ENCODE results near the gene RGS13. TPM values are rescaled to one million over a fixed set of nuclear protein-coding genes. Genes with fewer than 3 reads are reported as not detected.

Gene RGS13
- total and polyA plus RNA-seq, 12 donors: 0.06 to 0.51 (median 0.13) TPM; not detected in 9

GRCh38 chr1:192603218-192603787 lies 32.6 kb upstream of the RGS13 start:
- TF ChIP-seq POLR2A (IDR thresholded peaks at IDR 0.05) (no peak), CTCF (IDR thresholded peaks at IDR 0.05) (no peak)
- DNase-seq: no peak
- Histone ChIP-seq H3K9me3 (replicated peaks in 1 of 3) (no peaks in the 10 kb centered on the region), H3K27ac (no peak overlapping the region), H3K4me3 (no peak overlapping the region), H3K4me1 (replicated peaks in 1 of 2) (peaks cover 0 to 5% of the 10 kb centered on the region in 2 donors), H3K36me3 (replicated peaks in 1 of 2) (no peaks in the 10 kb centered on the region), H3K27me3 (no peaks in the 10 kb centered on the region)
- WGBS, 4 donors: 75 to 82% (median 80%) methylated on average over 3 of the region's 3 CpGs
- intact Hi-C loops (cut with DNase I): no loop called here

GRCh38 chr1:192604979-192605620 lies 30.8 kb upstream of the RGS13 start:
- H3K27me3 ChIP-seq: no peaks in the 10 kb centered on the region
- H3K4me1 ChIP-seq (replicated peaks in 1 of 2): peaks cover 0 to 9% of the 10 kb centered on the region in 2 donors
- DNase-seq: no peak
- 71 to 81% (median 76%) methylated on average over 3 of the region's 3 CpGs for WGBS, 4 donors
- H3K27ac ChIP-seq: no peak overlapping the region
- no peak overlapping the region for H3K4me3 ChIP-seq
- TF ChIP-seq CTCF (IDR thresholded peaks at IDR 0.05): no peak
- no peak for TF ChIP-seq POLR2A (IDR thresholded peaks at IDR 0.05)
- no peaks in the 10 kb centered on the region for H3K9me3 ChIP-seq (replicated peaks in 1 of 3)
- intact Hi-C loops (cut with DNase I): loop anchor here in 1 of 2 donors (5.0 kb wide), 1 partner anchor 128 kb away; no protein-coding TSS in a partner anchor
- H3K36me3 ChIP-seq (replicated peaks in 1 of 2): no peaks in the 10 kb centered on the region

- Histone ChIP-seq H3K27me3 (no peaks in the 10 kb centered on the region), H3K27ac (no peak overlapping the region), H3K9me3 (replicated peaks in 1 of 3) (no peaks in the 10 kb centered on the region), H3K4me1 (replicated peaks in 1 of 2) (peaks cover 0 to 21% of the 10 kb centered on the region in 2 donors), H3K4me3 (no peak overlapping the region), H3K36me3 (replicated peaks in 1 of 2) (no peaks in the 10 kb centered on the region)
- DNase-seq: no peak
- intact Hi-C loops (cut with DNase I): loop anchor here (2.0 to 5.0 kb wide), 2 partner anchors 131 to 132 kb away; no protein-coding TSS in a partner anchor
- 64 to 95% (median 91%) methylated on average over 2 of the region's 2 CpGs for WGBS, 4 donors
- TF ChIP-seq POLR2A (IDR thresholded peaks at IDR 0.05) (no peak), CTCF (IDR thresholded peaks at IDR 0.05) (no peak)
Observed at GRCh38 chr1:192608671-192609070, 27.3 kb upstream of the RGS13 start.

GRCh38 chr1:192609110-192610079 lies 26.6 kb upstream of the RGS13 start:
- peak; percentile 22 to 69 (median 57) for DNase-seq
- Histone ChIP-seq H3K27ac (no peak overlapping the region), H3K27me3 (no peaks in the 10 kb centered on the region), H3K9me3 (replicated peaks in 1 of 3) (no peaks in the 10 kb centered on the region), H3K4me3 (no peak overlapping the region), H3K4me1 (replicated peaks in 1 of 2) (peaks cover 0 to 21% of the 10 kb centered on the region in 2 donors), H3K36me3 (replicated peaks in 1 of 2) (no peaks in the 10 kb centered on the region)
- WGBS, 4 donors: 68 to 78% (median 74%) methylated on average over 12 of the region's 12 CpGs
- TF ChIP-seq POLR2A (IDR thresholded peaks at IDR 0.05) (no peak), CTCF (IDR thresholded peaks at IDR 0.05) (no peak)
- intact Hi-C loops (cut with DNase I): loop anchor here (2.0 to 10.0 kb wide), 3 partner anchors 132 to 185 kb away; no protein-coding TSS in a partner anchor

Data from adrenal gland (tissue), 12 donors.